ENCODE data around the gene SKOR2.

Gene SKOR2

DNA sequence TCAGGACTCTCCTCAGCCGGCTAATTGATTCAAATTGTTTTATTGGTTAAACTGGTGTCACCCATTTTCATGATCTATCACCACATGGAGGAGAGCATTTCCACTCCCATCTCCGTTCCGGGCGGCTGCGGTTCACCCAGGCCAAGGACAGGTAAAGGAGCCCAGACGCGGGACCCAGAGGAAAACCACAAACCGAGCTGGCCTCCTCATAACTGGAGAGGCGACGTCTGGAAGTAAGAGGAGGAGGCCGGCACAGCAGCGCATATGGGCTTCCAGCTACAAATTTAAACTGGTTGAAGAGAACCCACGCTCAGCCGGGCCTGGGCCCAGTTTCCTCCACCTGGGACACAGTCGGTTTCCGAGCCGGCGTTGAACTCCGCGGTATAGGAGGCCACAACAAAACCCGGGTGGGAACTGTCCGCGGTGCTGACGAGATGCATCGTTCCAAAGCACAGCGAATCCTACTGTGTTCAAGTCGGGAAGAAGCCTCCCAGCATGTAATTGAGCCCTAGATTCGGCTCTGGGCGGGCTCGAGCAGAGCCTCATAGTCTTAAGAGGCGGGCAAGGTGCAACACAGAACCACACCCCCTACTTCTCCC is 3.0 kb upstream of the SKOR2 start:
- Histone ChIP-seq H3K9me3 (no peaks in the 10 kb centered on the region), H3K27ac (no peak overlapping the region), H3K27me3 (peaks cover 100% of the 10 kb centered on the region), H3K4me1 (ENCODE audit: control insufficient read depth in 1 of 2, insufficient read depth in 1 of 2, low read depth in 1 of 2, low read length in 1 of 2) (no peaks in the 10 kb centered on the region), H3K4me3 (ENCODE audit: low read depth in 1 of 2, low read length in 1 of 2) (no peak overlapping the region), H3K36me3 (no peaks in the 10 kb centered on the region)
- TF ChIP-seq, protein P1, sequence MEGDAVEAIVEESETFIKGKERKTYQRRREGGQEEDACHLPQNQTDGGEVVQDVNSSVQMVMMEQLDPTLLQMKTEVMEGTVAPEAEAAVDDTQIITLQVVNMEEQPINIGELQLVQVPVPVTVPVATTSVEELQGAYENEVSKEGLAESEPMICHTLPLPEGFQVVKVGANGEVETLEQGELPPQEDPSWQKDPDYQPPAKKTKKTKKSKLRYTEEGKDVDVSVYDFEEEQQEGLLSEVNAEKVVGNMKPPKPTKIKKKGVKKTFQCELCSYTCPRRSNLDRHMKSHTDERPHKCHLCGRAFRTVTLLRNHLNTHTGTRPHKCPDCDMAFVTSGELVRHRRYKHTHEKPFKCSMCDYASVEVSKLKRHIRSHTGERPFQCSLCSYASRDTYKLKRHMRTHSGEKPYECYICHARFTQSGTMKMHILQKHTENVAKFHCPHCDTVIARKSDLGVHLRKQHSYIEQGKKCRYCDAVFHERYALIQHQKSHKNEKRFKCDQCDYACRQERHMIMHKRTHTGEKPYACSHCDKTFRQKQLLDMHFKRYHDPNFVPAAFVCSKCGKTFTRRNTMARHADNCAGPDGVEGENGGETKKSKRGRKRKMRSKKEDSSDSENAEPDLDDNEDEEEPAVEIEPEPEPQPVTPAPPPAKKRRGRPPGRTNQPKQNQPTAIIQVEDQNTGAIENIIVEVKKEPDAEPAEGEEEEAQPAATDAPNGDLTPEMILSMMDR (IDR thresholded peaks at IDR 0.05), result no peak

DNA sequence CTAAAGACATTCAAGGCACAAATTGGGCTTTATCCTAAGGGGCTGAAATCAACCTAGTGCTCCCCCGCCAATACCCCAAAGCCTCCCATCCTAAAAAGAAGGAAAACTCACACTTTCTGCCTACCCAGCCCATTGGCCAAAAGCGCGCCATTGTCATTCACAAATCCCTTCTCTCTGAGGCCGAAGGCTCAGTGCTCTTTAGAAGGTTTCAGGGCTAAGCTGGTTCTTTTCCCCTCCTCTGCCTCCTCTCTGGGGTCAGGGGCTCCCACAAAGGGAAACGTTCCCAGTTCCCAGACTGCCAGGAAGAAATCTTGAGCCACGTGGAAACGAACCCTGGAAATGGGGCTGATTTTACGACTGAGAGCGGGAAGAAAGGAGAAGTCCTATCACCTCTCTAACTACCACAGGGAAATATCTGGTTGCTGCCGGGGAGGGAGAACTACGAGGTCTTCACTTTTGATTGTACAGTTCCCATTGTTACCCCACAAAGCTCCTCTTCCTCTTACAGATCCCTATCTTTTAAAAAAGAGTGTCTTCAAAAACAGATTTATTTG is 1.7 kb upstream of the SKOR2 start:
- Histone ChIP-seq H3K27ac (no peak overlapping the region), H3K9me3 (no peaks in the 10 kb centered on the region), H3K4me1 (ENCODE audit: control insufficient read depth in 1 of 2, insufficient read depth in 1 of 2, low read depth in 1 of 2, low read length in 1 of 2) (no peaks in the 10 kb centered on the region), H3K4me3 (ENCODE audit: low read depth in 1 of 2, low read length in 1 of 2) (no peak overlapping the region), H3K36me3 (no peaks in the 10 kb centered on the region), H3K27me3 (peaks cover 100% of the 10 kb centered on the region)
- TF ChIP-seq, protein P1 (IDR thresholded peaks at IDR 0.05), result no peak

DNA sequence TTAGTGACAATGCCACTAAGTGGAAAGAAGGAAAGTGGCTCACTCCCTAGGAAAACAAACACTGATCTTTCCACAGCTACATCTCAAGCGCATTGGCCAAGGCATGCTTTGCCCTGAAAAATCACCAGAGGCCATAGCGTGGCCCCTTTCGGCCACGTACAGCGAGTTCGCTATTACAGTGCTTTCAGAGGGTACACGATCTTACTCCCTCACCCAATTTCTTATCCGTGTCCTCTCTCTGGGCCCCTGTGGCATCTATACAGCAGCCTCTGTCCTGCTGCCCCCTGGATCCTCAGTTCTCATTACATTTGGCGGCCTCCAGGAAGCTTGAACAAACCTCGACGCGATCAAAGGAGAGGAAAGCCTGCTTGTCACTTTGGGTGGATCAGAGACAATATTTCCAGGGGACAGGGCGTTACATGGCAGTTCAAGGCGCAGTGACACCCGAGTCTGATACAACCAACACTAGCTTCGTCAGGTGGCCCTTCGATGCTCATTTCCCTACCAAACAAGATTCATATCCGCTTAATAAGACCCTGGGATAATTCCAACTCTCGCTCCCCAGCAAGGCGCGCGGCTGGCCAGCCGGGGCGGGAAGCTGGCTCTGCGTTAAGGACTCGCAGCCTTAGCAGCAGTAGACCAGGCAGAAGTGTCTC is 941 bp downstream of the SKOR2 start:
- no peaks in the 10 kb centered on the region for H3K36me3 ChIP-seq
- TF ChIP-seq, protein P1 (IDR thresholded peaks at IDR 0.05), result no peak
- no peaks in the 10 kb centered on the region for H3K9me3 ChIP-seq
- H3K27me3 ChIP-seq, result peaks cover 100% of the 10 kb centered on the region
- H3K4me1 ChIP-seq (ENCODE audit: control insufficient read depth in 1 of 2, insufficient read depth in 1 of 2, low read depth in 1 of 2, low read length in 1 of 2), result no peaks in the 10 kb centered on the region
- no peak overlapping the region for H3K4me3 ChIP-seq (ENCODE audit: low read depth in 1 of 2, low read length in 1 of 2)
- no peak overlapping the region for H3K27ac ChIP-seq

DNA sequence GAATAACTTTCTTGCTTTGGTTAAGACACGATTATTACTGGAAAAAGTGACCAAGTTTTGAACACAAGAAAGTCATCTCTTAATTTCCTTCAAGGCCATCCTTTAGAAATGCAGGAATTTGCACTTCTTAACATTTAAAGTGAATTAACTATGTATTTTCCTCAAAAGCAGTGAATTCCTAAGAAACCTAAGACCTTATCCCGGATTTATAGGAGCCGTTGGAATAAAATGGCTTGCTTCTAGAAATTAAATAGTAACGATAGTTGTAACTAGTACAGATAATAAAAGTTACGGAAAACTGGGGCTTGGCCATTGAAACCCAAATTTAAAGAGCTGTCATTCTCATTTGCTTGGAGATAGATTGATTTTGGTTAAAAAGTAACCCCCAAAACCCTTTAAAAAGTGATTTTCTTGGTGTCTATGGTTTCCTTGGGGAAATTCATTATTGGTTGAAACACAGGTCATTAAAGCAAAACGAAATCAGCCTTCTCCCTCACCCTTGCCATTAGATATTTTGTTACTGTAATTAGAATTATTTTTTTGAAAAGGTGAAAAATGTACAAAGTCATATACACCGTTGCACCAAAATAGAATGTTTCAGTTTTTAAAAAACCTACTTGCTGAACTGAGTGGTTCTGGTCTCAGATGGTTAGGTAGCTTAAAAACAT is 2.0 kb downstream of the SKOR2 start:
- no peaks in the 10 kb centered on the region for H3K36me3 ChIP-seq
- TF ChIP-seq, protein P1 (IDR thresholded peaks at IDR 0.05), result no peak
- no peaks in the 10 kb centered on the region for H3K4me1 ChIP-seq (ENCODE audit: control insufficient read depth in 1 of 2, insufficient read depth in 1 of 2, low read depth in 1 of 2, low read length in 1 of 2)
- H3K27me3 ChIP-seq, result peaks cover 100% of the 10 kb centered on the region
- H3K27ac ChIP-seq, result no peak overlapping the region
- H3K9me3 ChIP-seq, result no peaks in the 10 kb centered on the region
- no peak overlapping the region for H3K4me3 ChIP-seq (ENCODE audit: low read depth in 1 of 2, low read length in 1 of 2)

DNA sequence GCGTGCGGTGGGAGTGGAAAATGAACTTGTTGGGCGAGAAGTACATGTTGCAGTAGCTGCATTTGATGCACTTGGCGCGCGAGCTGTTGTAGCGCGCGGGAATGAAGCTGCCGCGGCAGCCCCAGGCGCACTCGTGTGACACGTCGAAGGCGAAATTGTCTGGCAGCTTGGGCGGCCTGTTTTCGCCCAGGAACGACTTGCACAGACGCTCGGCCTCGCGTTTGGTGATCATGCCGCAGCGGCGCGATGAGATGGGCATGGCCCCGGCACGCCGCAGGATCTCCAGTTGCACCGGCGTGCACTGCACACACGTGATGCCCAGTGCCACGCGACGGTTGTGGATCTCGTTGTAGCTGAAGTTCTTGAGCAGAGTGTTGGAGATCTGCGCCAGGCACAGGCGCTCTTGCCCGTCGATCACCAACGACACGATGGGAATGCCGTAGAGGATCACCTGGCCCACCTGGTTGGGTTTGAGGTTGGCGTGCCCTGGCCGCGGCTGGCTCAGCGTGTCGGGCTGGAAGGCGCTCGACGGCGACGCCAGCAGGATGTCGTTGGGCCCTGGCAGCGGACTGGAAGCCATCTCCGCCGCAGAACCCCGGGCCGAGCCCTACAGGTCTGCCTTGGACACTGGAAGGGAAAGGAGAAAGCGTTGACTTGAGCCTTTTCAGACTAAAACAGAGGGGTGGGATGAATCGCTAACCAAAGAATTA is 2.7 kb downstream of the SKOR2 start:
- Histone ChIP-seq H3K4me1 (ENCODE audit: control insufficient read depth in 1 of 2, insufficient read depth in 1 of 2, low read depth in 1 of 2, low read length in 1 of 2) (no peaks in the 10 kb centered on the region), H3K27ac (no peak overlapping the region), H3K9me3 (no peaks in the 10 kb centered on the region), H3K27me3 (peaks cover 100% of the 10 kb centered on the region), H3K4me3 (ENCODE audit: low read depth in 1 of 2, low read length in 1 of 2) (no peak overlapping the region), H3K36me3 (no peaks in the 10 kb centered on the region)
- TF ChIP-seq, protein P1 (IDR thresholded peaks at IDR 0.05), result no peak

Measured in neutrophil (primary cell).